CD14-positive monocyte (primary cell): ENCODE measurements around the gene ZNF570. TPM values are rescaled to one million over a fixed set of nuclear protein-coding genes. Genes with fewer than 3 reads are reported as not detected.

Experiments
- DNase-seq, 3 donors: peaks; one replicate each; pipeline ENCODE4 v3.0.0-alpha.2; 2011 to 2022
- H2AFZ ChIP-seq: 2 replicates; pipeline ENCODE4 v1.6.0; 2012; ENCODE audit warnings: mild to moderate bottlenecking, low read depth, low read length, inconsistent platforms; ENCODE audit not compliant: insufficient read depth, poor library complexity, severe bottlenecking
- H3K27ac ChIP-seq, 2 donors: 1 replicate in 1 of 2; 2 replicates in 1 of 2; pipeline ENCODE4 v1.5.1; 2012 to 2013; ENCODE audit warnings: low read length in 2 of 2, control low read depth in 1 of 2, inconsistent platforms in 1 of 2, low read depth in 1 of 2, mild to moderate bottlenecking in 1 of 2
- H3K27me3 ChIP-seq, 2 donors: one replicate each; pipeline versions ENCODE4 v1.6.0 to v1.6.1; 2011 to 2013; ENCODE audit warnings: low read length in 2 of 2; ENCODE audit not compliant: control insufficient read depth in 2 of 2, insufficient read depth in 2 of 2
- H3K36me3 ChIP-seq, 2 donors: replicated peaks in 1 of 2; 1 replicate in 1 of 2; 2 replicates in 1 of 2; pipeline versions ENCODE4 v1.5.1 to v1.6.1; 2012 to 2013; ENCODE audit warnings: low read length in 2 of 2, control low read depth in 1 of 2, inconsistent platforms in 1 of 2, mild to moderate bottlenecking in 1 of 2; ENCODE audit not compliant: insufficient read depth in 2 of 2, control insufficient read depth in 1 of 2
- H3K4me1 ChIP-seq, 2 donors: 1 replicate in 1 of 2; 2 replicates in 1 of 2; pipeline versions ENCODE4 v1.5.1 to v1.6.1; 2012 to 2013; ENCODE audit warnings: low read length in 2 of 2, control low read depth in 1 of 2, inconsistent platforms in 1 of 2, mild to moderate bottlenecking in 1 of 2, moderate library complexity in 1 of 2; ENCODE audit not compliant: insufficient read depth in 2 of 2, control insufficient read depth in 1 of 2
- H3K4me2 ChIP-seq: replicated peaks from 2 replicates; pipeline ENCODE3; 2012; ENCODE audit warnings: low read length, moderate library complexity, mild to moderate bottlenecking; ENCODE audit not compliant: poor library complexity, severe bottlenecking; ENCODE audit errors: extremely low read depth
- H3K4me3 ChIP-seq, 3 experiments: fragments of 200-600 bp in 1 of 3; sonication (generic) in 1 of 3; replicated peaks in 1 of 3; 1 replicate in 2 of 3; 2 replicates in 1 of 3; pipeline ENCODE4 v1.5.1; 2011 to 2013; ENCODE audit warnings: low read length in 3 of 3, mild to moderate bottlenecking in 3 of 3, control low read depth in 2 of 3, low read depth in 2 of 3, inconsistent platforms in 1 of 3, moderate library complexity in 1 of 3
- H3K79me2 ChIP-seq: 2 replicates; pipeline ENCODE4 v1.6.0; 2012; ENCODE audit warnings: mild to moderate bottlenecking, control low read depth, inconsistent platforms, low read length, moderate library complexity; ENCODE audit not compliant: insufficient read depth
- H3K9ac ChIP-seq: 2 replicates; pipeline ENCODE4 v1.6.0; 2017; ENCODE audit warnings: low read length, mild to moderate bottlenecking; ENCODE audit not compliant: insufficient read depth, poor library complexity, severe bottlenecking
- H3K9me3 ChIP-seq, 2 donors: replicated peaks in 1 of 2; 1 replicate in 1 of 2; 2 replicates in 1 of 2; pipeline versions ENCODE4 v1.5.1 to v1.6.1; 2012 to 2013; ENCODE audit warnings: low read length in 2 of 2, control low read depth in 1 of 2; ENCODE audit not compliant: control insufficient read depth in 1 of 2, insufficient read depth in 1 of 2
- H4K20me1 ChIP-seq: 2 replicates; pipeline ENCODE4 v1.6.0; 2012; ENCODE audit warnings: mild to moderate bottlenecking, low read length, control low read depth, moderate library complexity; ENCODE audit not compliant: insufficient read depth
- H3K27ac Mint-ChIP-seq, 7 donors: one replicate each; pipeline ENCODE4 v1.8.0; 2020; ENCODE audit warnings: mild to moderate bottlenecking in 7 of 7, mixed read lengths in 7 of 7, moderate library complexity in 6 of 7, inconsistent platforms in 2 of 7
- H3K27me3 Mint-ChIP-seq, 3 donors: one replicate each; pipeline ENCODE4 v1.8.0; 2021 to 2022; ENCODE audit warnings: low read depth in 3 of 3, mild to moderate bottlenecking in 3 of 3, mixed read lengths in 3 of 3, moderate library complexity in 3 of 3, inconsistent platforms in 1 of 3
- H3K36me3 Mint-ChIP-seq, 2 donors: one replicate each; pipeline ENCODE4 v1.8.0; 2020; ENCODE audit warnings: mixed read lengths in 2 of 2, inconsistent platforms in 1 of 2, mild to moderate bottlenecking in 1 of 2
- H3K4me1 Mint-ChIP-seq: one replicate; pipeline ENCODE4 v1.8.0; 2020; ENCODE audit warnings: mild to moderate bottlenecking, mixed read lengths
- H3K4me3 Mint-ChIP-seq, 2 donors: one replicate each; pipeline ENCODE4 v1.8.0; 2020; ENCODE audit warnings: mild to moderate bottlenecking in 2 of 2, mixed read lengths in 2 of 2, moderate library complexity in 1 of 2
- H3K9me3 Mint-ChIP-seq, 7 donors: one replicate each; pipeline ENCODE4 v1.8.0; 2020 to 2022; ENCODE audit warnings: mixed read lengths in 7 of 7, mild to moderate bottlenecking in 6 of 7, moderate library complexity in 6 of 7, inconsistent platforms in 2 of 7
- CTCF ChIP-seq: fragments of 200-600 bp; IDR thresholded peaks from one replicate; pipeline ENCODE4 v1.8.0; 2022; ENCODE audit warnings: antibody characterized with exemption, mild to moderate bottlenecking
- WGBS: methylation state at CpG from one replicate; pipeline ENCODE4 v1.1.5; 2013; ENCODE audit warnings: missing lambda C conversion rate; ENCODE audit not compliant: insufficient coverage; 5-methylcytosine and 5-hydroxymethylcytosine counted together
- intact Hi-C, 2 donors: fragments of 100-400 bp; cut with micrococcal nuclease; formaldehyde crosslinking; loops; one replicate each; pipeline versions ENCODE4 v1.15.0 to v1.15.1; 2023
- polyA plus RNA-seq, 3 donors: library from polyadenylated mRNA; depleted of rRNA in 1 of 3; unstranded in 2 of 3; stranded (reverse) in 1 of 3; fragments of 300-500 nt in 2 of 3; fragments of >200 nt in 1 of 3; fragmentation: Illumina TruSeq in 2 of 3; gene quantifications; 1 replicate in 2 of 3; 2 replicates in 1 of 3; pipeline ENCODE4 v1.2.3, GENCODE V29; 2012 to 2021

Gene ZNF570
- polyA plus RNA-seq, 3 donors = 0.12 to 1.1 (median 0.80) TPM

GRCh38 chr19:37537391-37537947 lies 68.3 kb downstream of the ZNF570 start:
- peaks cover 0 to 5% of the 10 kb centered on the region in 2 donors for H3K36me3 ChIP-seq
- no peaks in the 10 kb centered on the region for H3K4me1 ChIP-seq
- no peak for TF ChIP-seq CTCF
- Mint-ChIP-seq H3K36me3 (peaks cover 0 to 6% of the 10 kb centered on the region in 2 donors), H3K9me3 (peaks cover 28 to 83% (median 65%) of the 10 kb centered on the region in 7 donors), H3K27me3 (no peaks in the 10 kb centered on the region), H3K4me1 (no peaks in the 10 kb centered on the region), H3K4me3 (no peak overlapping the region), H3K27ac (no peak overlapping the region)
- no peak overlapping the region for H3K9ac ChIP-seq
- H3K4me3 ChIP-seq = peak overlapping the region in 1 of 3 experiments; percentile 11
- H3K4me2 ChIP-seq = no peak overlapping the region
- H3K27me3 ChIP-seq = no peaks in the 10 kb centered on the region
- H2AFZ ChIP-seq = no peak overlapping the region
- H3K27ac ChIP-seq = no peak overlapping the region
- intact Hi-C loops = no loop called here
- H3K79me2 ChIP-seq = no peaks in the 10 kb centered on the region
- no peaks in the 10 kb centered on the region for H4K20me1 ChIP-seq
- peaks cover 75 to 88% of the 10 kb centered on the region in 2 donors for H3K9me3 ChIP-seq
- no CpG with 5 or more reads among the region's 7 CpGs for WGBS
- no peak for DNase-seq

Other genes with a start within 250 kb of the ZNF570 start
- 1 to 10 TPM in 2 of 3 donors, under 1 TPM in 1; 0.83 to 1.6 (median 1.3) TPM for gene ZNF527, start 98.3 kb upstream of the ZNF570 start, polyA plus RNA-seq
- gene ZNF569, start 1.9 kb upstream of the ZNF570 start, polyA plus RNA-seq = 1 to 10 TPM in 1 of 3 donors, under 1 TPM in 2; 0.79 to 1.2 (median 0.83) TPM
- under 1 TPM in 1 of 3 donors, not detected in 2; 0.08 TPM for gene ZNF793, start 37.6 kb downstream of the ZNF570 start, polyA plus RNA-seq
- under 1 TPM; 0.32 to 0.56 (median 0.39) TPM for gene ZNF571, start 125.4 kb downstream of the ZNF570 start, polyA plus RNA-seq
- gene ZNF540, start 125.5 kb downstream of the ZNF570 start, polyA plus RNA-seq = under 1 TPM in 1 of 3 donors, not detected in 2; 0.21 TPM
- gene ZFP30, start 186.1 kb downstream of the ZNF570 start, polyA plus RNA-seq = under 1 TPM; 0.28 to 0.85 (median 0.46) TPM